ENCODE results near the gene BBOF1.

- no peak for TF ChIP-seq EP300 (IDR thresholded peaks at IDR 0.05)
- no peak for TF ChIP-seq CTCF (IDR thresholded peaks at IDR 0.05)
- no peak for TF ChIP-seq POLR2AphosphoS5 (IDR thresholded peaks at IDR 0.05)
- no peak for TF ChIP-seq POLR2A (IDR thresholded peaks at IDR 0.05; ENCODE audit: low read depth)
Observed at GRCh38 chr14:73973497-73973896, 45.7 kb upstream of the BBOF1 start.
